K562 (cell line): ENCODE data around the gene LBHD2. TPM values are rescaled to one million over a fixed set of nuclear protein-coding genes. Genes with fewer than 3 reads are reported as not detected.

Experiments used
- EP400 ChIP-seq: fragments of 450-650 bp; IDR thresholded peaks from 2 replicates; pipeline ENCODE4 v1.6.1; 2017; ENCODE audit warnings: antibody characterized with exemption, mild to moderate bottlenecking, moderate library complexity
- MAZ ChIP-seq, 2 experiments: fragments of 450-650 bp in 1 of 2; sonication (generic) in 1 of 2; formaldehyde crosslinking; IDR thresholded peaks in 1 of 2; conservative IDR thresholded peaks in 1 of 2; 2 replicates each; pipeline versions ENCODE4 v1.4.0 to v1.5.0; 2020; ENCODE audit warnings: mild to moderate bottlenecking in 1 of 2, missing genetic modification reagents in 1 of 2
- MTA3 ChIP-seq: fragments of 450-650 bp; formaldehyde crosslinking; IDR thresholded peaks from 2 replicates; pipeline ENCODE4 v1.6.1; 2017; ENCODE audit warnings: mild to moderate bottlenecking, borderline replicate concordance
- PHB2 ChIP-seq: fragments of 450-650 bp; IDR thresholded peaks from 2 replicates; pipeline ENCODE4 v1.6.1; 2017; ENCODE audit warnings: low read depth
- polyA plus RNA-seq, 8 experiments: library from polyadenylated mRNA; depleted of rRNA in 4 of 8; stranded (reverse) in 5 of 8; unstranded in 3 of 8; fragments of >200 nt; fragmentation: Nextera tagmentation in 2 of 8; fragmentation: Illumina TruSeq in 1 of 8; extraction: Ambion mirVana in 2 of 8; extraction: Trizol in 1 of 8; gene quantifications; 2 replicates each; pipeline versions ENCODE4 v1.2.1 to v1.2.3, GENCODE V29; 2011 to 2014; ENCODE audit warnings: inconsistent platforms in 1 of 8, missing spikeins in 1 of 8
- total RNA-seq, 7 experiments: library from RNA; depleted of rRNA in 6 of 7; stranded (reverse); fragments of >200 nt in 6 of 7; fragmentation: Illumina TruSeq in 2 of 7; extraction: Trizol in 2 of 7; gene quantifications; 2 replicates each; pipeline versions ENCODE4 v1.2.1 to v1.2.3, GENCODE V29; 2011 to 2021; ENCODE audit warnings: low replicate concordance in 1 of 7
- TF ChIP-seq, protein P1 (sequence below): fragments of 450-650 bp; IDR thresholded peaks from 2 replicates; pipeline ENCODE4 v1.6.1; 2016; ENCODE audit warnings: low read depth
- TF ChIP-seq, protein P2 (sequence below): fragments of 450-650 bp; IDR thresholded peaks from 2 replicates; pipeline ENCODE4 v1.6.1; 2016
- TF ChIP-seq, protein P3 (sequence below): fragments of 200-800 bp; sonication (Bioruptor generic); IDR thresholded peaks from 2 replicates; pipeline ENCODE4 v1.6.1; 2017; ENCODE audit warnings: missing genetic modification characterization, missing compliant biosample characterization

LBHD2 gene
- total and polyA plus RNA-seq, 9 of the 15 experiments (the other 6 are each of a cell fraction or from before 2014, with no cell fraction given), result not detected

DNA sequence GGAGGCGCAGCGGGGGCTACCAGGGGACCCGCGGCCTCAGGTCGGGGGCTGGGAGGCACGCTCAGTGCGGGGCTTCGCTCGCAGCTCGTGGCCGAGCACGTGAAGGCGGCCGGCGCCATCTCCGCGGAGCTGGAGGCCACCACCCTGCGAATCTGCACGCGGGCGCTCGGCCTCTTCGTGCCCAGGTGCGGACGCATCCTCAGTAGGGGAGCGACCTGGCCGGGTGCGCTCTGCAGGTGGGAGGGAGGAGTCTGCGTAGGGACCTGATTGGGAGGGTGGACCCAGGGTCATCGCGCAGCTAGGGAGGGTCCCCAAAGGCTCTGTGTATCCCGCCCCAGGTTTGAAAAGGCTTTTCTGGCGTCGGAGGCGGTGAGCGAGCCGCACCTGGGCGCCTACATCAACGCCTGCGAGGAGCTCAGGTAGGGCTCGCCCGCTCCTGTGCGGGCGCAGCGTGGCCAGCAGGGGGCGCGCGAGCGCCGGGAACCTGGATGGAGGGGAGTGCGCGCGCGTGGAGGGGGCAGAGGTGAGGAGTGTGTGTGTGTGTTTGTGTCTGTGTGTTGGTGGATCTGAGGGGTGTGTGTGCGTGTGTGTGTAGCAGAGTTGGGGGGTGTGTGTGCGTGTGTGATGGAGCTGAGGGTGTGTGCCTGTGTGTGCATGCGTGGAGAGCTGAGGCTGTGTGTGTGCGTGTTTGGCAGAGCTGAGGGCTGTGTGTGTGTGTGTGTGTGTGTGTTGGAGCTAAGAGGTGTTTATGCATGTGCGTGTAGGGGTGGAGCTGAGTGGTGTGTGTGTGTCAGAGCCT, 20.8 kb downstream of the LBHD2 start (continued):
- TF ChIP-seq MAZ (CRISPR knock-in tag; conservative IDR thresholded peaks at IDR 0.05 in 1 of 2, IDR thresholded peaks at IDR 0.05 in 1 of 2) (peak; percentile 74 to 93; a peak in 3 of 4 replicates), EP400 (peak; percentile 9; the same call in 1 of the 2 replicates), PHB2 (peak; percentile 54; the same call in 1 of the 2 replicates), MTA3 (peak; percentile 36; the same call in 1 of the 2 replicates)
- TF ChIP-seq, protein P1, sequence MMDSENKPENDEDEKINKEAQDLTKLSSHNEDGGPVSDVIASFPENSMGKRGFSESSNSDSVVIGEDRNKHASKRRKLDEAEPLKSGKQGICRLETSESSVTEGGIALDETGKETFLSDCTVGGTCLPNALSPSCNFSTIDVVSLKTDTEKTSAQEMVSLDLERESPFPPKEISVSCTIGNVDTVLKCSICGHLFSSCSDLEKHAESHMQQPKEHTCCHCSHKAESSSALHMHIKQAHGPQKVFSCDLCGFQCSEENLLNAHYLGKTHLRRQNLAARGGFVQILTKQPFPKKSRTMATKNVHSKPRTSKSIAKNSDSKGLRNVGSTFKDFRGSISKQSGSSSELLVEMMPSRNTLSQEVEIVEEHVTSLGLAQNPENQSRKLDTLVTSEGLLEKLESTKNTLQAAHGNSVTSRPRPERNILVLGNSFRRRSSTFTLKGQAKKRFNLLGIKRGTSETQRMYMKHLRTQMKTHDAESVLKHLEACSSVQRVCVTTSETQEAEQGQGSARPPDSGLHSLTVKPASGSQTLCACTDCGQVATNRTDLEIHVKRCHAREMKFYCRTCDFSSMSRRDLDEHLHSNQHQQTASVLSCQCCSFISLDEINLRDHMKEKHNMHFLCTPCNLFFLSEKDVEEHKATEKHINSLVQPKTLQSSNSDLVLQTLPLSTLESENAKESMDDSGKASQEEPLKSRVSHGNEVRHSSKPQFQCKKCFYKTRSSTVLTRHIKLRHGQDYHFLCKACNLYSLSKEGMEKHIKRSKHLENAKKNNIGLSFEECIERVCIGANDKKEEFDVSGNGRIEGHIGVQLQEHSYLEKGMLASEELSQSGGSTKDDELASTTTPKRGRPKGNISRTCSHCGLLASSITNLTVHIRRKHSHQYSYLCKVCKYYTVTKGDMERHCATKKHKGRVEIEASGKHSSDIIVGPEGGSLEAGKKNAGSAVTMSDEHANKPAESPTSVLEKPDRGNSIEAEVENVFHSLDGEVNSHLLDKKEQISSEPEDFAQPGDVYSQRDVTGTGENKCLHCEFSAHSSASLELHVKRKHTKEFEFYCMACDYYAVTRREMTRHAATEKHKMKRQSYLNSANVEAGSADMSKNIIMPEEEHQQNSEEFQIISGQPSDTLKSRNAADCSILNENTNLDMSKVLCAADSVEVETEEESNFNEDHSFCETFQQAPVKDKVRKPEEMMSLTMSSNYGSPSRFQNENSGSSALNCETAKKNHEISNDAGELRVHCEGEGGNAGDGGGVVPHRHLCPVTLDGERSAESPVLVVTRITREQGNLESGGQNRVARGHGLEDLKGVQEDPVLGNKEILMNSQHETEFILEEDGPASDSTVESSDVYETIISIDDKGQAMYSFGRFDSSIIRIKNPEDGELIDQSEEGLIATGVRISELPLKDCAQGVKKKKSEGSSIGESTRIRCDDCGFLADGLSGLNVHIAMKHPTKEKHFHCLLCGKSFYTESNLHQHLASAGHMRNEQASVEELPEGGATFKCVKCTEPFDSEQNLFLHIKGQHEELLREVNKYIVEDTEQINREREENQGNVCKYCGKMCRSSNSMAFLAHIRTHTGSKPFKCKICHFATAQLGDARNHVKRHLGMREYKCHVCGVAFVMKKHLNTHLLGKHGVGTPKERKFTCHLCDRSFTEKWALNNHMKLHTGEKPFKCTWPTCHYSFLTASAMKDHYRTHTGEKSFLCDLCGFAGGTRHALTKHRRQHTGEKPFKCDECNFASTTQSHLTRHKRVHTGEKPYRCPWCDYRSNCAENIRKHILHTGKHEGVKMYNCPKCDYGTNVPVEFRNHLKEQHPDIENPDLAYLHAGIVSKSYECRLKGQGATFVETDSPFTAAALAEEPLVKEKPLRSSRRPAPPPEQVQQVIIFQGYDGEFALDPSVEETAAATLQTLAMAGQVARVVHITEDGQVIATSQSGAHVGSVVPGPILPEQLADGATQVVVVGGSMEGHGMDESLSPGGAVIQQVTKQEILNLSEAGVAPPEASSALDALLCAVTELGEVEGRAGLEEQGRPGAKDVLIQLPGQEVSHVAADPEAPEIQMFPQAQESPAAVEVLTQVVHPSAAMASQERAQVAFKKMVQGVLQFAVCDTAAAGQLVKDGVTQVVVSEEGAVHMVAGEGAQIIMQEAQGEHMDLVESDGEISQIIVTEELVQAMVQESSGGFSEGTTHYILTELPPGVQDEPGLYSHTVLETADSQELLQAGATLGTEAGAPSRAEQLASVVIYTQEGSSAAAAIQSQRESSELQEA, result peak; percentile 41; the same call in 1 of the 2 replicates
- TF ChIP-seq, protein P2, sequence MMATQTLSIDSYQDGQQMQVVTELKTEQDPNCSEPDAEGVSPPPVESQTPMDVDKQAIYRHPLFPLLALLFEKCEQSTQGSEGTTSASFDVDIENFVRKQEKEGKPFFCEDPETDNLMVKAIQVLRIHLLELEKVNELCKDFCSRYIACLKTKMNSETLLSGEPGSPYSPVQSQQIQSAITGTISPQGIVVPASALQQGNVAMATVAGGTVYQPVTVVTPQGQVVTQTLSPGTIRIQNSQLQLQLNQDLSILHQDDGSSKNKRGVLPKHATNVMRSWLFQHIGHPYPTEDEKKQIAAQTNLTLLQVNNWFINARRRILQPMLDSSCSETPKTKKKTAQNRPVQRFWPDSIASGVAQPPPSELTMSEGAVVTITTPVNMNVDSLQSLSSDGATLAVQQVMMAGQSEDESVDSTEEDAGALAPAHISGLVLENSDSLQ, result peak; percentile 22; the same call in 1 of the 2 replicates
- TF ChIP-seq, protein P3, sequence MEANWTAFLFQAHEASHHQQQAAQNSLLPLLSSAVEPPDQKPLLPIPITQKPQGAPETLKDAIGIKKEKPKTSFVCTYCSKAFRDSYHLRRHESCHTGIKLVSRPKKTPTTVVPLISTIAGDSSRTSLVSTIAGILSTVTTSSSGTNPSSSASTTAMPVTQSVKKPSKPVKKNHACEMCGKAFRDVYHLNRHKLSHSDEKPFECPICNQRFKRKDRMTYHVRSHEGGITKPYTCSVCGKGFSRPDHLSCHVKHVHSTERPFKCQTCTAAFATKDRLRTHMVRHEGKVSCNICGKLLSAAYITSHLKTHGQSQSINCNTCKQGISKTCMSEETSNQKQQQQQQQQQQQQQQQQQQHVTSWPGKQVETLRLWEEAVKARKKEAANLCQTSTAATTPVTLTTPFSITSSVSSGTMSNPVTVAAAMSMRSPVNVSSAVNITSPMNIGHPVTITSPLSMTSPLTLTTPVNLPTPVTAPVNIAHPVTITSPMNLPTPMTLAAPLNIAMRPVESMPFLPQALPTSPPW (CRISPR knock-in tag), result peak; percentile 32; the same call in 1 of the 2 replicates
